SU-DHL-6 (cell line): ENCODE measurements around the gene PTGER1.

Source experiments
- EZH2phosphoT487 ChIP-seq: fragments of 200-600 bp; sonication (generic), shearing (Covaris generic); conservative IDR thresholded peaks from 2 replicates; pipeline ENCODE4 v1.6.1; 2018; ENCODE audit warnings: mild to moderate bottlenecking, antibody characterized with exemption, low read length, moderate library complexity, mixed read lengths
- TF ChIP-seq, protein P1 (sequence below): fragments of 200-600 bp; sonication (generic); IDR thresholded peaks from one replicate; pipeline ENCODE4 v1.5.1; 2017; ENCODE audit warnings: antibody characterized with exemption, mild to moderate bottlenecking, low read length, moderate library complexity; ENCODE audit not compliant: insufficient read depth, poor library complexity, severe bottlenecking

GRCh38 chr19:14427461-14427860 is 47.7 kb downstream of the PTGER1 start:
- TF ChIP-seq, protein P1, sequence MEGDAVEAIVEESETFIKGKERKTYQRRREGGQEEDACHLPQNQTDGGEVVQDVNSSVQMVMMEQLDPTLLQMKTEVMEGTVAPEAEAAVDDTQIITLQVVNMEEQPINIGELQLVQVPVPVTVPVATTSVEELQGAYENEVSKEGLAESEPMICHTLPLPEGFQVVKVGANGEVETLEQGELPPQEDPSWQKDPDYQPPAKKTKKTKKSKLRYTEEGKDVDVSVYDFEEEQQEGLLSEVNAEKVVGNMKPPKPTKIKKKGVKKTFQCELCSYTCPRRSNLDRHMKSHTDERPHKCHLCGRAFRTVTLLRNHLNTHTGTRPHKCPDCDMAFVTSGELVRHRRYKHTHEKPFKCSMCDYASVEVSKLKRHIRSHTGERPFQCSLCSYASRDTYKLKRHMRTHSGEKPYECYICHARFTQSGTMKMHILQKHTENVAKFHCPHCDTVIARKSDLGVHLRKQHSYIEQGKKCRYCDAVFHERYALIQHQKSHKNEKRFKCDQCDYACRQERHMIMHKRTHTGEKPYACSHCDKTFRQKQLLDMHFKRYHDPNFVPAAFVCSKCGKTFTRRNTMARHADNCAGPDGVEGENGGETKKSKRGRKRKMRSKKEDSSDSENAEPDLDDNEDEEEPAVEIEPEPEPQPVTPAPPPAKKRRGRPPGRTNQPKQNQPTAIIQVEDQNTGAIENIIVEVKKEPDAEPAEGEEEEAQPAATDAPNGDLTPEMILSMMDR = no peak
- TF ChIP-seq EZH2phosphoT487 = no peak
